Activated CD8-positive, alpha-beta memory T cell treated with anti-CD3 and anti-CD28 coated beads, Interleukin-2, amount 50 U/mL, for 24 hours (primary cell): ENCODE measurements around the gene ANKRD13B.

Experiments used
- DNase-seq: peaks from one replicate; pipeline ENCODE4 v3.0.0-alpha.2; 2020; ENCODE audit errors: extremely low read depth

The ANKRD13B gene

DNA sequence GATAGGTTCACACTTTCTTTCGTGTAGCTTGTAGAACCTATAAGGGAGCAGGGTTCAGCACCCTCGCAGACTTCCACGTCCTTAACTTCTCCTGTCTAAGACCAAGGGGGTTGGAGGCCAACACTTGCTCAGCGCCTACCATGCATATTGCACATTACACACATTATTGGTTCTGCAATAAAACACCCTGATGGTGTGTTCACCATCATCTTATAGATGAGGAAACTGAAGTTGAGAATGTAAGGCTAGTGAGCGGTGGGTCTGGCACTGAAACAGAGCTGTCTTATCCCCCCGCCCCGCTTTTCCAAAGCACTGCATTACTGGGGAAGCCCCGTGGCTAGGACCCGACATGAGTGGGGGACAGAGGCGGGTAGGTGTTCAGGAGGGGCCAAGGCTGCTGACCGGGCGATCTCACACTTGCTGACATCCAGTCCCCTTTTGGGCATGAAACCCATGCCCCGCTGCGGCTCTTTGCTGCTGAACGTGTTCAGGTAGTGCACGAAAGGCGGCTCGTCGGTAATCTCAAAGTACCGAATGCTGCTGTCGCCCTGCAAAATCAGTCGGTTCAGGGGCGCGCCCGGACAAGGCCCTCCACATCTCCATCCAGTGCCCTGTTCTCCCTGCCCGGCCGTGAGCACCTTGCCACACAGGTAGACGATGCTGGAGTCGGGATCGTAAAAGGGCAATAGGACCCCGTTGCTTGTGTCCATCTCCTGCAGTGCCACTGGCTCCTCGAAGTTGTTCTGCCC lies 23.5 kb downstream of the ANKRD13B start:
- no peak for DNase-seq

DNA sequence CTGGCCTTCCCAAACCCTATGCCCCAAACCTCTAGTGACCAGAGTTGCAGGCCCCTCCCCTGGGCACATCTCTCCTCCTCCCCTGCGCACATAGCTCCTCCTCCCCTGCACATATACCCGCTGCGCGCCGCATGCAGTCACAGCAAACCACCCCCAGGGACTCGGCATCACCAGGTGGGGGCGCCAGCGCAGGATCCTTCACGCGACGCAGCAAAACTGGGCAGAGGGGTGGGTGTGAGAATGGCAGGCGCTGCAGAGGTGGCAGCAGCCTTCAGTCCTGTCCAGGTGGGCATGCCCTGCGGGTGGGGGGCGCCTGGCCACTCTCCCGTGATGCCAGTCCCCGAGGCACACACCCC lies 24.2 kb downstream of the ANKRD13B start:
- peak; percentile 78 for DNase-seq

DNA sequence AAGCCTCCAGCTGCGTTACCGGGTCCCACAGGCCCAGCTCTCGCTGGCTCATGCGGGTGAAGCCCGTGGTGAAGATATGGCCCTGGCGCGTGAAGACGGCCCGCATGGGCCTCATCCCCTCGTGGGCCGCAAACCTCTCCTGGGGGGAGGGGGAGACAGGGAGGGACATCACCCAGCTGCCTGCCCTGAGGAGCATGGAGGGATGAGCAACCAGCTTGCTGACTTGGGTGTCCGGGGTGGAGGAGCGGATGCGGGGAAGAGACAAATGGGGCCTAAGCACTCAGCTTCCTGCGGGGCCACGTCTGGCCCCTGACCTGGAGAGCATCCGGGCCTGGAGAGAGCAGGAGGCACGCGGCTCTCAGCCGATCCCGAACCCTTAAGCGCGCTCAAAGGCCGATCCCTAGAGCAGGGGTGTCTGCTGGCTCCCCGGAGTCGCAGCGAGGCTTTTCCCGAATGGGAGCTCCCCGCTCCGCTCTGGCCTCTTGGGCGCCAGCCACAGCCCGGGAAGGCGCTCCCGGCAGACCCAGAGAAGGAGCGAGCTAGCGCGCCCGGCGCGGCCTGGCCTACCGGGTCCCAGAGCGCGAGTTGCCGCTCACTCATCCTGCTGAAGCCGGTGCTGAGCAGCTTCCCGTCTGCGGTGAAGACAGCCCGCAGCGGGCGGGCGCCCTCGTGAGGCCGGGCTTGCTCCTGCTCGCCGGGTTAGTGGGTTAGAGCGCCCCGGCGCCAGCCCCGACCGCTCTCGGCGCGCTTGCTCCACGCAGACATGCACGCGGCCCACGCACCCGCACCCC lies 24.7 kb downstream of the ANKRD13B start:
- peak; percentile 58 for DNase-seq

DNA sequence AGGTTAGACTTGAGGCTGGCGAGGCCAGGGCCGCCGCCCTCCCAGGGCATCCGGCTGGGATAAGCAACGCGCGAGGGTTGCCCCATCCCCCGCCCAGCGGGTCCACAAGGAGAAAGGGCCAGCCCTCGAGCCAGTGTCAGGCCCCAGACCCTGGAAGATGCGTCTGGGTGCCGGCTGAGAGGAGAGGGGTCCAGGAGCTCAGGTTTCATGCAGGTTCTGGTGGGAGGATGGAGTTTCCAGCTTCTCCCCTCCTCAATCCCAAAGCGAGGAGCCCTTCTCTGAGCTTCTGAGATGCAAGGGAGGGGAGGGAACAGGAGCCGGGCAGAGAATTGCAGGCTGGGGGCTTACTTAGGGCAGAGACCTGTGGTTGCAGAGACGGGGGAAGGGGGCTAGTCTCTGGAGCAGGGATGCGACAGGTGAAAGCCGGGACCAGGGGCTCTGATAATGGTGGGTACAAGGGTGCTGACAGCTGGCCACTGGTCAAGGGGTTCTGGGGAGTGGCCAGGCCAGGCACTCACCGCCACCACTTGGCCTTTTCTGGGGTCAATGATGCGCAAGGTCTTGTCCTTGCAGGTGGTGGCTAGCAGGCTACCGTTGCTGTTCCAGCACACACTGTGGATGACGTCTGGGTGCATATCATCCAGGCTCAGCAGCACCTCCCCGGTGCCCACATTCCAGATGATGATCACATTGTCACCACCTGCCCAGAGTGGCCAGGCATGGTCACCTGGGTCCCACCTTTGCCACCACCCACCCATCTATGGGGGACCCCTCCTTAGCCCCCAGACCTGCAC lies 25.5 kb downstream of the ANKRD13B start:
- no peak for DNase-seq

DNA sequence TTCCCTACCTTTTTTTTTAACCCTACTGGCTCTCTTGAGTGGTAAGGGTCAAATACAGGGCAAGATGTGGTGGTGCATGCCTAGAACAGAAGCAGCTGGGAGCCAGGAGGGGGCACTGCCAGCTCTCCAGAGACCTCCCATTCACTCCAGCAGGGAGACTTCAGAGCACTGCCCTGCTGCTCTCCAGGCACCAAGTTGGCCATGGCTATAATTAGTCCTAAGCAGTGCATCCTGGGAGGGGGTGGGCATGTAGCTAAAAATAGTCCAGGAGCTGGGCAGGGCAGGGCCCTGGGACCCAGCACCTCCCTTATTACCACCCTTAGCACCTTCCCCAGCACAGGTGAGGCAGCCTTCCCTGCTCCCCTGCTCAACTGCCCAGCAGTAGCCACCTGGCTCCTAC lies 26.3 kb downstream of the ANKRD13B start:
- no peak for DNase-seq

DNA sequence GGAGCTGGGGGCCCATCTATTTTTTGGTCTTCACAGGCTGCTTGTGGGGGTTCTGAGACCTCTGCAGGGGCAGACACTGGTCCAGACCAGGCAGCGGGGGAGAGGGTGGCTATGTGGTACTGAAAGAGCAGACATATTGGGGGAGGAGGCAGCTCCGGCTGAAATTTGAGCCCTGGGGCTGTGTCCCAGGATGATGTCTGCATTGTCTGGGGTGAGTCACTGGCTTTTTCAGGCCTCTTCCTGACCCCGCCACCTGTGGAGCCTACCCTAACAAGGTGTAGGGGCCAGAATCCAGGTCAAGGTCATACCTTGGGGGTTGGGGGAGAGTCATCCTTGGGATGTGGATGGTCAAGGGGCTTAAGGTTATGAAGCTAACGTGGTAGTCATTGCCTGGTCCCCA lies 27.3 kb downstream of the ANKRD13B start:
- DNase-seq: no peak

DNA sequence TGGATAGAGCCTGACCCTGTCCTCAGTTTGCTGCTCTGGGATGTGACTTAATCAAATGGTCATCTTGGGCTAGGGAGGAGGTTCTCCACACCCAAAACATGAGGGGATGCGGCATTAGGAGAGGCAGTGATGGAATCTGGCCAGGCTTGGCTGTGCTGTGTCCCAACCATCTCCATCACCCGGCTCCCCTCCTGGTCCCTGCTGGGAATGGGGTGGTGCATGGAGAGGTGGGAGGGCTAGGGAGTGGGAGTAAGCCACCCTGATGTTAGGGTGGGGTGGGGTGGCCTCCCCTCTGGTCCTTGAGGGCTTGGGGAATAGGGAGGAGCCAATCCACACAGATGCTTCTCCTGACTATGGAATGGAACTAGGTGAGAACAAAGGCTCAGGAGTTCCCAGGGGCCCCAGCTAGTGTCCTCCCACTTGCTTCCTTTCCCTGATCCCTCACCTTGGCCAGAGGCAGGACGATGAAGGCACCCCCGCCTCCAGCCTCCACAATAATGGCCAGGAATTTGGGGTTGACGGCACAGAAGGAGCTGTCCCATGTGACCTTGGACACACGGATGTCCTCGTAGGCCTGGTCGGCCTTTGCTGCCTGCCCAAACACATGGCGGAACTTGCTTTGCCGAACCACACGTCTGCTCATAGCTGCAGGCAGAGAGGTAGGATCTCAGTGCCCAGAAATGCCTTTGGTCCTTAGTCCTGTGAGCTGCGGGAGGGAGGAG lies 28.0 kb downstream of the ANKRD13B start:
- no peak for DNase-seq

DNA sequence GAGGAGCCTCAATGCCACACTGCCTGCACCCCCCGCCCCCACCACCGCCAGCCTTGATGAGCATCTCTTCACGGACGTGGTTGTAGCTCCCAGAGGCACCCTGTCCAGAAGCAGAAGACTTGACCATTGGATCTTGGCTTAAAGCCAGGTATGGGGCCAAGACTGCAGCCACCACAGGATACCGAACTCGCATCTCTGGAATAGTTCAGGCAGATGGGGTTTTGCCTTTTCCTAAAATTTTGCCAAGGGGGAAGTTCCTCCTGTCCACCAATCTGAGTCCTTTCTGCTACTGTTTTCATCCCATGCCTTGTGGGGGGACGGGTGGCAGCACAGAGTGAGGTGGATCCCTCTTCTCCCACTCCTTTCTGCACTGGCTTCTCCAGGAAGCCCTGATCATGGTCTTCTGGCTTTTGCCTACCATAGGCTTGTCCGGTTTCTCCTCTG lies 28.8 kb downstream of the ANKRD13B start:
- no peak for DNase-seq

DNA sequence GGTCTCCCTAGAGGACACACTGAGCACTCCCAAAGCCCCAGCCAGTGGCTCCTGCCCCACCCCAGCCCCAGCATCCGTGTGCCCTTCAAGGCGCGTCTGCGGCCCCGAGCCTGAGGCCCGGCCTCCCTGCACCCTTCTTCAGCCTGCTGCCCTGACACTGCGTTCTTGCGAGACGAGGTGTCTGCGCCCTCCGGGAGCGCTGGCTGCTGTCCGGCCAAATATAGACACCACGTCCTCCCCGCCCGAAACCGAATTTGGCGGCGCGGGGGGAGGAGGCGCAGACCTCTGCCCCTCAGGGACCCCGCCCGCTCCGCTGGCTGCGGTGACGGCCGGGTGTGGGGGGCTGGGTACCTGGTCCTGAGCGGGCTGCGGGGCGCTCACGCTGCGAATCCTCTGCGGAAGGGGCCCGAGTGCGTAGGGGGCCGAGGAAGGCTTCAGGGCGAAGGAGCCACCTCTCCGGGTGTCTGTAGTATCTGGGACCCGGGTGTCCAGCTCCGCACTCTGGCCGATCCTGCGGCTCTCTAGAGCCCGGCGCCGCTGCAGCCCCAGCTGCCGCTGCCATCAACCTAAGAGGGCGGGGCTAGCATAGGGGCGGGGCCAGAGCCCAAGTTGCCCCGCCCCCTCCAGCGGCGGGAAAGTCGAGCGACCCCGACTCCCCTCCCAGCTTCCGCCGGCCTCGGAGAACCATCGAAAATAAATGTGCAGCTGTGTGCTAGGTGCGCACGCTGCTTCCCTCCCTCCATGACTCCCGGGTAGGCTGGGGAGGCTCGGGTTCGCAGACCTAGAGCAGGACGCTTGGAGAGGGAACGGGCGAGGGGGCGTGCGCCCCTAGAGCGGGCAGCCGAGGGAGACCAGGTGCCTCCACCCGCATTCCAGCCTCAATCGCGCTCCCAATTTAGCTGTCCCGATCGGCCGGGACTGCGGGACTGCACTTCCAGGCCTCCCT lies 29.7 kb downstream of the ANKRD13B start, which contains the start of gene CORO6:
Gene CORO6, minus strand, starts transcription at position 576 of the 946 bp plus-strand sequence. CDS start 1,491 bp downstream, outside the sequence.
- no peak for DNase-seq

DNA sequence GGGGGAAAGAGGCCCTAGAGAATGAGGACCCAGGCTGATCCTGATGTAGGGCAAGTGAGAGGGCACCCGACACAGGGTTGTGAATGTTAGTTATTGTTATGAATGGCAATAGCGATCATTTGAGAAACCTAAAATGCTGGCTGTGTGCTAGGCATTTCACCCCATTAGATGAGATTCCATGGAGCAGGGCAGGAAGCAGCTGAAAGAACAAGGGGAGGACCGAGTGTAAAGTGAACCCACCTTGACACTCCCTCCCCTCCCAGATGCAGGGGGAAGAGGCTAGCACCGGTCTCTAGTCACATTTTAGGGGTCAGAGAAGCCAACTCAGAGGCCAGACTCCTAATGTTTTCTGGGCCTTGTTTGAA lies 30.3 kb downstream of the ANKRD13B start:
- no peak for DNase-seq

DNA sequence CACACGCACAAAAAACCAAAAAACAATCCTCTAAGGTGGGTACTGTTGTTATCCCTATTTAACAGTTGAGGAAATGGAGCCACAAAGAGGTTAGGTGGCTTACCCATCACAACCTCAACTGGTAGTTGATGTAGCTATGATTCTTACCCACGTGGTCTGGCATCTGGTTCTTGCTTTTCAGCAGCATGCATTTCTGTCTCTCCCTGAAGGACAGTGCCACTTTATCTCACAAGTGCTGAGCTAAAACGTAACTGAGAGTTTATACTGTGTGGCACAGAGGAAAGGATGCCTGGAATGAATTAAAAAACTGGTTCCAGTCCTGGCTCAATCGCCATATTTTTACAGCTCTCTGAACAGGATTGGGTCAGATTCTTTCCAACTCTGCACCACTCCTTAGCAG lies 31.7 kb downstream of the ANKRD13B start:
- no peak for DNase-seq

DNA sequence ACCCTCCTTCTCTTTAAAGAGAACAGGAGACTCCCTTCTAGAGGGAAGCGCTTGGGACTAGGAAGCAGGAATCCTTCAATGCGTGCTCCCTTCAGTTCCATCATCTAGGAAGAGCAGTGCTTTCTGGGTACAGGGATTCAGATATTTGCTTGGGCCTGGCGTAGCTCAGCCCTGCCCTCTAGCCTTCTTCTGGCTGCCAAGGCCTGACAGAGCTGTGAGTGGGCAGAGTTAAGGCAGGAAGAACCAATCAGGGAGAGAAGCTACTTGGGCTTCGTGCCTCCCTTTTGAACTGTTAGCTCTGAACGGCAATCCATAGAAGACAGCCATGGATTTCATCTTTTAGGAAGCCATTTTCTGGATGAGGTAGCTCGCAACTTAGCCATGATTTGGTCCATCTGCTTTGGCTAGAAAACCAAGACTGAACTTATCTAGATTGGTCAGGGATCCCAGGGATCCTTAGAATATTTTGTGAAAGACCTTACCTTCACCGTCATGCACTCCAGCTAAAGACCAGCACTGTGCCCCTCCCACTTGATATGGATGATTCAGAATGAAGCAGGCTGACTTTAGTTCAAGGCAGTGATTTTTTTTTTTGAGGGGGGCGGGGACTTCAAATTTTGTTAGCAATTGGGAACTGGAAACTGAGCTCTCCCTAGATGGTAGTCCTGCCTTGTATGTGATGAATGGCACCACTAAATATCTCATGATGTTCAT lies 32.3 kb downstream of the ANKRD13B start:
- no peak for DNase-seq

DNA sequence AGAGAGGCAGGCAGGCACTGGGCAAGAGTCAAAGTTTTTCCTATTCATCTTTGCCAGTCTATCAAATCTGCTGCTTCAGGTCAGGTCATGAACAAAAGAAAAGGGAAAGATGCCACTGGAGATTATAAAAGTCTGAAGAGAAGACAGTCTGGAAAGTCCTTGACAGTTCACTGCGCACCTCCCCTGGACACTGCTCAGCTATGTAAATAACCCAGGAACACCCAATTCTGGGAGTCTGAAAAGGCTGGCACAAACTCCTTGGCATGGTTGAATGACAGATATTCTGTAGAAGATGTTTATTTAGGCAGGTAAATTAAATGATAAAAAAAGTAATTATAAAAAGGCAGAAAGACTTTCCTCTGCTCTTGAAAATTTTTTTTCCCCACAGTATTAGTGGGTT lies 35.0 kb downstream of the ANKRD13B start:
- DNase-seq: no peak

DNA sequence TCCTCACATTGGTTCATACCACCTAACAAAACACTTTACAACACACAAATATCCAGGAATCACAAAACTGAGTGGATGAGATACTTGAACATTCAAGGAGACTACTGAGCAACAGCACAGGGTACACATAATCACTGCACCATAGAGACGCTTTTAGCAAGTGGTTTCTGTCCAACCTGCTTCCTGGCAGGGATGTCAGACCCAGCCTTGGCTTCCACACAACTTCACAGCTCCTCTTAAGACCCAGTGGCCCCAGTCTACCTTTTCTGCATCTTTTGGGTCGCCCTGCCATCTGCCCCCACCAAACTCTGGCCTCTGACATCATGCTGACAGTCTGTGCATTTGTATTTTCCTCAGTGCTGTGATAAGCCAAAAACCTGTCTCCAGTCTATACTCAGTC lies 35.7 kb downstream of the ANKRD13B start:
- DNase-seq: no peak

DNA sequence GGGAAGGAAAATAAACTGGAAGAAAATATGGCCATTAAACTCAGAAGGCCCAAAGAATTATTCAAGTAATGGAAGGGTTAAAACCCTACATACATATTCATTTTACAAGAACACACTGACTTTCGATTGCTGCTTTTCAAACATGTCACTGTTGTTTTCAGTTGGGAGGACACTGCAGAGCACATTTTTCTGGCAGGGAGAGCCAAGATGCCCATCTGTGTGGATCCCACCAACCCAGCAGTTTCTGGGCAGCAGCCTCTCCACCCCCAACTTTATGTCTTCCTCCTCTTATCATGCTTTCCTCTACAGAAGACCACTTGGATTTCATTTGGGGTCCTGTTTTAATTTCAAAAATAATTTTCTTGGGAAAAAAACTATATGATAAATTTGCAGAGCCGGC lies 36.9 kb downstream of the ANKRD13B start:
- DNase-seq: no peak

DNA sequence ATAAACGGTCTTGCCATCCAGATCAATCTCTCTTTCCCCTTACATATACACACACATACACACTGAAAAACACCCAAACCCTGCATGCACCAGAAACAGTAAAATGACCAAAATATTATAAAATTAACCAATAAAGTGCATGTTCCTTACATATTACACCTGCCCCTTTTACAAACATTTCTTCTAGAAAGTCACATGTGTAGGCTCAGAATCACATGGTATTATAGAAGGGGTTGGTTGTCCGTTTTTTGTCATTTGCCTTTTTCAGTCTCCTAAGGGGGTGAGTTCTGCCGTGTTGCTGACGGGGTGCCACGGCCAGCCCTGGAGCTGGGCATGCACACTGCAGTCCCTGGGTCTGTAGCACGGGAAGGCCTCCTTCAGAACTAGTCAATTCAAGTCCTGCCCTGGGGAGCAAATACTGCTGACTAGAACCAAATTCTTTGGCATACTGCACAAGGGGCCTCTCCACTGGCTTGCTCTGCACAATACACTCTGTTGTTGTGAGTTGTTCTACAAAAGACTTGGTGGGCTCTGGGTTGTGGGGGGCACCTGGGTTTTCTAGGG lies 37.8 kb downstream of the ANKRD13B start:
- no peak for DNase-seq

DNA sequence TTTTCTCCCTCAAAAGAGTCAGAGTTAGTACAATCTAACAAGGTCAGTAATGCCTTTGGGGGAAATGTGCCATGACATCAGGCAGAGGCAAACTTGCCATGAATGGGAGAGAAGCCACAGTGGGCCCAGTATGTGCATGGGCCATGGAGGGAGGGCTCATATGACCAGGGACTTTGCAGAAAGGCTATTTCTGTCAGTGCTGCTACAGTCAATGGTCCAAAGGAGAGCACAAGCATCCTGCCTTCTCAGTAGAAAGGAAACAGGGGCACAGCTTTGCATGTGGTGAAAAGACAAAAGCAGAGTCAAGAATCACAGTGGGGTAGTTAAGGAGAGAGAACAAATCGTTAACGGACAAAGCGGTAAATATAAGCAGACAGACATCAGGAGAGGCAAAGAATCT lies 41.0 kb downstream of the ANKRD13B start:
- no peak for DNase-seq

DNA sequence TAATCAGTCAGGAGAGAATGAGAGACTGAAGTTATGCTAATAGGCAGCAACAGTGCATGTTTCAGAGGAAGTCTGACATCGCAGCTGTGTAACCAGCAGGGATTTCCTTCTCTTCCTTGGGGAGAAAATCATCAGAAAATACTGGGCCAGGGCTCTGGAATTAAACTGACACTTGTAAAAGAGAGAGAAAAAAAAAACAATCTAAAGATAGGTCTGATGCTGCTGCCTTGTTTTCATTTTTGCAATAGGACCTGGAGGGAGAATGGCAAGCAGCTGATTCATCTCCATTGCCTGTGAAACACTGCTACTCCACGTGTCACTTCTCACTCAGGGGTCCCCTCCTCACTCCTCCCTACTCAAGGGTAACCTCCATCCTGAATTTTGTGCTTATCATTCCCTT lies 47.5 kb downstream of the ANKRD13B start:
- DNase-seq: no peak

DNA sequence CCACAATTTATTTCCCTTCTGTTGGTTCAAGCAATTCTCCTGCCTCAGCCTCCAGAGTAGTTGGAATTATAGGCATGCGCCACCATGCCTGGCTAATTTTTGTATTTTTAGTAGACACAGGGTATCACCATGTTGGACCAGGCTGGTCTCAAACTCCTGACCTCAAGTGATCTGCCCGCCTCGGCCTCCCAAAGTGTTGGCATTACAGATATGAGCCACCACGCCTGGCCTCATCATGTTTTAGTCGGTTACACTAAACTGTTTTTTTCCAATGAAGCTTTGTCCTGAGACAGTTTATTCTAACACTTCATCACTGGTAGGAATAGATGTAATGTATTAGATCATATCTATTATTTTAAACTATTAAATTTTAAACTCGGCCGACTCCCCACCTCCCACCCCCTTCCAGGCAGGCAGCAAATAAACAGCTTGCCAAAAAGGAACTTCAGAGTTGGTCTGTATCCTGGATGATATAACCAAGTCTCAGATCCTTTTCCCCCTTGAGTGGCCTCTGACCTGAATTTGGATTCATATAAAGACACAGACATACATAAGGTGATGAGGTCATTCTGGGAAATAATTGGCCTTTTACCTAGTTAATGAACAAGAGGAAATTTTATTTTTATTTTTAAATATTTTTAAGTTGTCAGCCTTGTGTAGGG lies 48.2 kb downstream of the ANKRD13B start:
- DNase-seq: no peak
